GM23338 (cell line): ENCODE results near the gene AMZ1.

Source experiments
- CREB1 ChIP-seq: fragments of 250-450 bp; sonication (Bioruptor Pico); IDR thresholded peaks from 2 replicates; pipeline ENCODE4 v1.5.0; 2020; ENCODE audit warnings: low read depth, mild to moderate bottlenecking, moderate library complexity
- EZH2 ChIP-seq: fragments of 200-600 bp; sonication (generic); IDR thresholded peaks from one replicate; pipeline ENCODE4 v1.8.0; 2017; ENCODE audit warnings: antibody characterized with exemption, mild to moderate bottlenecking, low read depth; ENCODE audit not compliant: unreplicated experiment
- EZH2phosphoT487 ChIP-seq: fragments of 200-600 bp; sonication (generic); IDR thresholded peaks from one replicate; pipeline ENCODE4 v1.8.1; 2018; ENCODE audit warnings: antibody characterized with exemption; ENCODE audit not compliant: unreplicated experiment
- JUNB ChIP-seq: IDR thresholded peaks from one replicate; pipeline ENCODE4 v1.6.1; 2016; ENCODE audit warnings: antibody characterized with exemption; ENCODE audit not compliant: unreplicated experiment
- NANOG ChIP-seq: IDR thresholded peaks from 2 replicates; pipeline ENCODE4 v1.6.1; 2016; ENCODE audit warnings: antibody characterized with exemption, borderline replicate concordance
- POLR2AphosphoS5 ChIP-seq: IDR thresholded peaks from 2 replicates; pipeline ENCODE4 v1.6.1; 2016; ENCODE audit warnings: antibody characterized with exemption, low read depth
- STAT1 ChIP-seq: IDR thresholded peaks from one replicate; pipeline ENCODE4 v1.6.1; 2016; ENCODE audit warnings: antibody characterized with exemption; ENCODE audit not compliant: unreplicated experiment
- ZNF114 ChIP-seq: fragments of 250-450 bp; sonication (Bioruptor Pico); IDR thresholded peaks from 2 replicates; pipeline ENCODE4 v1.5.0; 2020; ENCODE audit warnings: mild to moderate bottlenecking, moderate library complexity
- TF ChIP-seq, protein P1 (sequence below), 2 experiments: fragments of 200-600 bp in 1 of 2; sonication (generic) in 1 of 2; conservative IDR thresholded peaks; 2 replicates each; pipeline versions ENCODE4 v1.5.1 to v1.6.1; 2016 to 2017; ENCODE audit warnings: antibody characterized with exemption in 2 of 2, low read depth in 2 of 2, mild to moderate bottlenecking in 2 of 2, moderate library complexity in 1 of 2
- TF ChIP-seq, protein P2 (sequence below): IDR thresholded peaks from one replicate; pipeline ENCODE4 v1.6.1; 2018; ENCODE audit warnings: antibody characterized with exemption; ENCODE audit not compliant: unreplicated experiment
- TF ChIP-seq, protein P3 (sequence below): IDR thresholded peaks from 2 replicates; pipeline ENCODE4 v1.6.1; 2016; ENCODE audit warnings: antibody characterized with exemption
- TF ChIP-seq, protein P4 (sequence below): fragments of 250-450 bp; sonication (Bioruptor Pico); IDR thresholded peaks from 2 replicates; pipeline ENCODE4 v1.5.0; 2020; ENCODE audit warnings: mild to moderate bottlenecking, moderate library complexity

DNA sequence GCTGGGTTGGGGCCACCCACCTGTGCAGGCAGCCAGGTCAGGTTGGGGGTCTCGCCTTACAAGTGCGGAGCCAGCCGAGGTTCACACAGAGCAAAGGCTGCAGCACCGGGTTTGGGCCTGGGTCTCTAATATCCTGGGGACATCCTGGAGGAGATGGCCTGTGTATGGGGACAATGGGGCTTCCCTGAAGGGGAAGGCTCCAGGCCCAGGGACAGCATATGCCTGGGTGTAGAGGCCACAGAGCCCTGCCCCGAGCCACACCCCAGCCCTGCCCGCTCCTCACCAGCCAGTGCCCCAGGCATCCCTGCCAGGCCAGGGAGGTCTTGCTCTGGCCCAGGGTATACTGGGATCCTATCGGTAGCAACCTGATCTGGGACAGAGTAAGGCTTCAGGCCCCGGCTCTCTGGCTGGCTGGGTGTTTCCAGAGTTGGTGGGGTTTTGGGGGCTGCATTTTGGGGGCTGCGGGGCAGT lies 47.1 kb upstream of the AMZ1 start:
- TF ChIP-seq, protein P1, sequence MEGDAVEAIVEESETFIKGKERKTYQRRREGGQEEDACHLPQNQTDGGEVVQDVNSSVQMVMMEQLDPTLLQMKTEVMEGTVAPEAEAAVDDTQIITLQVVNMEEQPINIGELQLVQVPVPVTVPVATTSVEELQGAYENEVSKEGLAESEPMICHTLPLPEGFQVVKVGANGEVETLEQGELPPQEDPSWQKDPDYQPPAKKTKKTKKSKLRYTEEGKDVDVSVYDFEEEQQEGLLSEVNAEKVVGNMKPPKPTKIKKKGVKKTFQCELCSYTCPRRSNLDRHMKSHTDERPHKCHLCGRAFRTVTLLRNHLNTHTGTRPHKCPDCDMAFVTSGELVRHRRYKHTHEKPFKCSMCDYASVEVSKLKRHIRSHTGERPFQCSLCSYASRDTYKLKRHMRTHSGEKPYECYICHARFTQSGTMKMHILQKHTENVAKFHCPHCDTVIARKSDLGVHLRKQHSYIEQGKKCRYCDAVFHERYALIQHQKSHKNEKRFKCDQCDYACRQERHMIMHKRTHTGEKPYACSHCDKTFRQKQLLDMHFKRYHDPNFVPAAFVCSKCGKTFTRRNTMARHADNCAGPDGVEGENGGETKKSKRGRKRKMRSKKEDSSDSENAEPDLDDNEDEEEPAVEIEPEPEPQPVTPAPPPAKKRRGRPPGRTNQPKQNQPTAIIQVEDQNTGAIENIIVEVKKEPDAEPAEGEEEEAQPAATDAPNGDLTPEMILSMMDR (conservative IDR thresholded peaks at IDR 0.05; ENCODE audit: low read depth in 2 of 2): no peak
- TF ChIP-seq EZH2phosphoT487 (no peak), EZH2 (no peak), POLR2AphosphoS5 (no peak), ZNF114 (CRISPR knock-in tag) (no peak), CREB1 (CRISPR knock-in tag) (no peak), STAT1 (no peak), JUNB (no peak), NANOG (no peak)
- TF ChIP-seq, protein P2, sequence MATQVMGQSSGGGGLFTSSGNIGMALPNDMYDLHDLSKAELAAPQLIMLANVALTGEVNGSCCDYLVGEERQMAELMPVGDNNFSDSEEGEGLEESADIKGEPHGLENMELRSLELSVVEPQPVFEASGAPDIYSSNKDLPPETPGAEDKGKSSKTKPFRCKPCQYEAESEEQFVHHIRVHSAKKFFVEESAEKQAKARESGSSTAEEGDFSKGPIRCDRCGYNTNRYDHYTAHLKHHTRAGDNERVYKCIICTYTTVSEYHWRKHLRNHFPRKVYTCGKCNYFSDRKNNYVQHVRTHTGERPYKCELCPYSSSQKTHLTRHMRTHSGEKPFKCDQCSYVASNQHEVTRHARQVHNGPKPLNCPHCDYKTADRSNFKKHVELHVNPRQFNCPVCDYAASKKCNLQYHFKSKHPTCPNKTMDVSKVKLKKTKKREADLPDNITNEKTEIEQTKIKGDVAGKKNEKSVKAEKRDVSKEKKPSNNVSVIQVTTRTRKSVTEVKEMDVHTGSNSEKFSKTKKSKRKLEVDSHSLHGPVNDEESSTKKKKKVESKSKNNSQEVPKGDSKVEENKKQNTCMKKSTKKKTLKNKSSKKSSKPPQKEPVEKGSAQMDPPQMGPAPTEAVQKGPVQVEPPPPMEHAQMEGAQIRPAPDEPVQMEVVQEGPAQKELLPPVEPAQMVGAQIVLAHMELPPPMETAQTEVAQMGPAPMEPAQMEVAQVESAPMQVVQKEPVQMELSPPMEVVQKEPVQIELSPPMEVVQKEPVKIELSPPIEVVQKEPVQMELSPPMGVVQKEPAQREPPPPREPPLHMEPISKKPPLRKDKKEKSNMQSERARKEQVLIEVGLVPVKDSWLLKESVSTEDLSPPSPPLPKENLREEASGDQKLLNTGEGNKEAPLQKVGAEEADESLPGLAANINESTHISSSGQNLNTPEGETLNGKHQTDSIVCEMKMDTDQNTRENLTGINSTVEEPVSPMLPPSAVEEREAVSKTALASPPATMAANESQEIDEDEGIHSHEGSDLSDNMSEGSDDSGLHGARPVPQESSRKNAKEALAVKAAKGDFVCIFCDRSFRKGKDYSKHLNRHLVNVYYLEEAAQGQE: no peak
- TF ChIP-seq, protein P3, sequence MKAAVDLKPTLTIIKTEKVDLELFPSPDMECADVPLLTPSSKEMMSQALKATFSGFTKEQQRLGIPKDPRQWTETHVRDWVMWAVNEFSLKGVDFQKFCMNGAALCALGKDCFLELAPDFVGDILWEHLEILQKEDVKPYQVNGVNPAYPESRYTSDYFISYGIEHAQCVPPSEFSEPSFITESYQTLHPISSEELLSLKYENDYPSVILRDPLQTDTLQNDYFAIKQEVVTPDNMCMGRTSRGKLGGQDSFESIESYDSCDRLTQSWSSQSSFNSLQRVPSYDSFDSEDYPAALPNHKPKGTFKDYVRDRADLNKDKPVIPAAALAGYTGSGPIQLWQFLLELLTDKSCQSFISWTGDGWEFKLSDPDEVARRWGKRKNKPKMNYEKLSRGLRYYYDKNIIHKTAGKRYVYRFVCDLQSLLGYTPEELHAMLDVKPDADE: no peak
- TF ChIP-seq, protein P4, sequence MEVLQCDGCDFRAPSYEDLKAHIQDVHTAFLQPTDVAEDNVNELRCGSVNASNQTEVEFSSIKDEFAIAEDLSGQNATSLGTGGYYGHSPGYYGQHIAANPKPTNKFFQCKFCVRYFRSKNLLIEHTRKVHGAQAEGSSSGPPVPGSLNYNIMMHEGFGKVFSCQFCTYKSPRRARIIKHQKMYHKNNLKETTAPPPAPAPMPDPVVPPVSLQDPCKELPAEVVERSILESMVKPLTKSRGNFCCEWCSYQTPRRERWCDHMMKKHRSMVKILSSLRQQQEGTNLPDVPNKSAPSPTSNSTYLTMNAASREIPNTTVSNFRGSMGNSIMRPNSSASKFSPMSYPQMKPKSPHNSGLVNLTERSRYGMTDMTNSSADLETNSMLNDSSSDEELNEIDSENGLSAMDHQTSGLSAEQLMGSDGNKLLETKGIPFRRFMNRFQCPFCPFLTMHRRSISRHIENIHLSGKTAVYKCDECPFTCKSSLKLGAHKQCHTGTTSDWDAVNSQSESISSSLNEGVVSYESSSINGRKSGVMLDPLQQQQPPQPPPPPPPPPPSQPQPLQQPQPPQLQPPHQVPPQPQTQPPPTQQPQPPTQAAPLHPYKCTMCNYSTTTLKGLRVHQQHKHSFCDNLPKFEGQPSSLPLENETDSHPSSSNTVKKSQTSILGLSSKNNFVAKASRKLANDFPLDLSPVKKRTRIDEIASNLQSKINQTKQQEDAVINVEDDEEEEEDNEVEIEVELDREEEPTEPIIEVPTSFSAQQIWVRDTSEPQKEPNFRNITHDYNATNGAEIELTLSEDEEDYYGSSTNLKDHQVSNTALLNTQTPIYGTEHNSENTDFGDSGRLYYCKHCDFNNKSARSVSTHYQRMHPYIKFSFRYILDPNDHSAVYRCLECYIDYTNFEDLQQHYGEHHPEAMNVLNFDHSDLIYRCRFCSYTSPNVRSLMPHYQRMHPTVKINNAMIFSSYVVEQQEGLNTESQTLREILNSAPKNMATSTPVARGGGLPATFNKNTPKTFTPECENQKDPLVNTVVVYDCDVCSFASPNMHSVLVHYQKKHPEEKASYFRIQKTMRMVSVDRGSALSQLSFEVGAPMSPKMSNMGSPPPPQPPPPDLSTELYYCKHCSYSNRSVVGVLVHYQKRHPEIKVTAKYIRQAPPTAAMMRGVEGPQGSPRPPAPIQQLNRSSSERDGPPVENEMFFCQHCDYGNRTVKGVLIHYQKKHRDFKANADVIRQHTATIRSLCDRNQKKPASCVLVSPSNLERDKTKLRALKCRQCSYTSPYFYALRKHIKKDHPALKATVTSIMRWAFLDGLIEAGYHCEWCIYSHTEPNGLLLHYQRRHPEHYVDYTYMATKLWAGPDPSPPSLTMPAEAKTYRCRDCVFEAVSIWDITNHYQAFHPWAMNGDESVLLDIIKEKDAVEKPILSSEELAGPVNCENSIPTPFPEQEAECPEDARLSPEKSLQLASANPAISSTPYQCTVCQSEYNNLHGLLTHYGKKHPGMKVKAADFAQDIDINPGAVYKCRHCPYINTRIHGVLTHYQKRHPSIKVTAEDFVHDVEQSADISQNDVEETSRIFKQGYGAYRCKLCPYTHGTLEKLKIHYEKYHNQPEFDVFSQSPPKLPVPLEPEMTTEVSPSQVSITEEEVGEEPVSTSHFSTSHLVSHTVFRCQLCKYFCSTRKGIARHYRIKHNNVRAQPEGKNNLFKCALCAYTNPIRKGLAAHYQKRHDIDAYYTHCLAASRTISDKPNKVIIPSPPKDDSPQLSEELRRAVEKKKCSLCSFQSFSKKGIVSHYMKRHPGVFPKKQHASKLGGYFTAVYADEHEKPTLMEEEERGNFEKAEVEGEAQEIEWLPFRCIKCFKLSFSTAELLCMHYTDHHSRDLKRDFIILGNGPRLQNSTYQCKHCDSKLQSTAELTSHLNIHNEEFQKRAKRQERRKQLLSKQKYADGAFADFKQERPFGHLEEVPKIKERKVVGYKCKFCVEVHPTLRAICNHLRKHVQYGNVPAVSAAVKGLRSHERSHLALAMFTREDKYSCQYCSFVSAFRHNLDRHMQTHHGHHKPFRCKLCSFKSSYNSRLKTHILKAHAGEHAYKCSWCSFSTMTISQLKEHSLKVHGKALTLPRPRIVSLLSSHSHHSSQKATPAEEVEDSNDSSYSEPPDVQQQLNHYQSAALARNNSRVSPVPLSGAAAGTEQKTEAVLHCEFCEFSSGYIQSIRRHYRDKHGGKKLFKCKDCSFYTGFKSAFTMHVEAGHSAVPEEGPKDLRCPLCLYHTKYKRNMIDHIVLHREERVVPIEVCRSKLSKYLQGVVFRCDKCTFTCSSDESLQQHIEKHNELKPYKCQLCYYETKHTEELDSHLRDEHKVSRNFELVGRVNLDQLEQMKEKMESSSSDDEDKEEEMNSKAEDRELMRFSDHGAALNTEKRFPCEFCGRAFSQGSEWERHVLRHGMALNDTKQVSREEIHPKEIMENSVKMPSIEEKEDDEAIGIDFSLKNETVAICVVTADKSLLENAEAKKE: no peak
